Myocyte (in vitro differentiated cells): ENCODE results near the gene TMA7. TPM values are rescaled to one million over a fixed set of nuclear protein-coding genes. Genes with fewer than 3 reads are reported as not detected.
"Not testable (repeated sequence)": the region's sequence is repeated elsewhere in the genome, so short reads cannot be mapped to it uniquely, and the experiment has no call there.

Experiments used
- DNase-seq: peaks from one replicate; pipeline ENCODE4 v3.0.0-alpha.2; 2012; ENCODE audit warnings: low read depth
- total RNA-seq: library from RNA; depleted of rRNA; stranded (reverse); fragments of >200 nt; gene quantifications from 2 replicates; pipeline ENCODE4 v1.2.3, GENCODE V29; 2014

Gene TMA7
- total RNA-seq, 1 donor from 2014 or later, result 221 TPM

GRCh38 chr3:48435774-48436476, 4.1 kb upstream of the TMA7 start:
- peak; percentile 85 for DNase-seq

GRCh38 chr3:48436477-48436787, 3.6 kb upstream of the TMA7 start:
- DNase-seq, result no peak

- DNase-seq, result no peak
Measured at GRCh38 chr3:48436855-48437254, 3.2 kb upstream of the TMA7 start.

- no peak for DNase-seq
Measured at GRCh38 chr3:48437812-48438211, 2.2 kb upstream of the TMA7 start.

- DNase-seq, result no peak
Measured at GRCh38 chr3:48440590-48440958, 517 bp downstream of the TMA7 start.

GRCh38 chr3:48441940-48442339, 1.9 kb downstream of the TMA7 start:
- no peak for DNase-seq

- no peak for DNase-seq
Measured at GRCh38 chr3:48445277-48445882, 5.3 kb downstream of the TMA7 start.

GRCh38 chr3:48446043-48446424, 6.0 kb downstream of the TMA7 start:
- DNase-seq, result no peak

GRCh38 chr3:48446425-48447193, 6.6 kb downstream of the TMA7 start, which contains the start of gene ATRIP:
Gene ATRIP (plus strand): TSS chr3:48446737. CDS start chr3:48446846, 109 bp downstream.
- DNase-seq, result peak; percentile 91

GRCh38 chr3:48451270-48451669, 11.2 kb downstream of the TMA7 start:
- no peak for DNase-seq

GRCh38 chr3:48456456-48456855, 16.4 kb downstream of the TMA7 start:
- no peak for DNase-seq

- DNase-seq, result no peak
Measured at GRCh38 chr3:48459331-48459730, 19.3 kb downstream of the TMA7 start.

GRCh38 chr3:48459773-48460516, 19.9 kb downstream of the TMA7 start:
- no peak for DNase-seq

GRCh38 chr3:48460517-48460902, 20.5 kb downstream of the TMA7 start:
- no peak for DNase-seq

- not testable (repeated sequence) for DNase-seq
Measured at GRCh38 chr3:48461767-48462166, 21.7 kb downstream of the TMA7 start.

- DNase-seq, result no peak
Measured at GRCh38 chr3:48463703-48464102, 23.6 kb downstream of the TMA7 start.

GRCh38 chr3:48464713-48465221, 24.7 kb downstream of the TMA7 start:
- DNase-seq, result no peak

GRCh38 chr3:48465237-48465530, 25.1 kb downstream of the TMA7 start:
- no peak for DNase-seq

GRCh38 chr3:48465531-48466378, 25.7 kb downstream of the TMA7 start:
- peak; percentile 100 for DNase-seq

- DNase-seq, result peak; percentile 18
Measured at GRCh38 chr3:48466386-48467109, 26.5 kb downstream of the TMA7 start.
